ENCODE results near the gene TRIM41. TPM values are rescaled to one million over a fixed set of nuclear protein-coding genes. Genes with fewer than 3 reads are reported as not detected.
A peak's percentile ranks its signal among the peaks of the same experiment; 100 is the strongest.

Gene TRIM41
- total and polyA plus RNA-seq, 9 of the 15 experiments (the other 6 are each of a cell fraction or from before 2014, with no cell fraction given): 1.8 to 47.6 (median 20.9) TPM

GRCh38 chr5:181187500-181188213 is 35.4 kb upstream of the TRIM41 start (continued):
- TF ChIP-seq MIER1 (IDR thresholded peaks at IDR 0.05; ENCODE audit: low read depth) (peak; percentile 48; the same call in 1 of the 2 replicates), BRD4 (IDR thresholded peaks at IDR 0.05) (peak; percentile 95), CREB1 (IDR thresholded peaks at IDR 0.05) (peak; percentile 43; the same call in 1 of the 2 replicates), CREB1 (CRISPR knock-in tag; IDR thresholded peaks at IDR 0.05) (no peak), ZBTB7A (IDR thresholded peaks at IDR 0.05; ENCODE audit: borderline replicate concordance, control insufficient read depth, low read depth, low read length) (peak; percentile 74), ZBTB1 (CRISPR knock-in tag; IDR thresholded peaks at IDR 0.05; ENCODE audit: borderline replicate concordance, low read depth) (0 out of 2 replicates have a peak, but pooled peaks have one; percentile 29), MEF2D (tag; conservative IDR thresholded peaks at IDR 0.05; ENCODE audit: low read depth) (no peak), CHD1 (IDR thresholded peaks at IDR 0.05; ENCODE audit: low read length) (peak; percentile 53), RBFOX2 (IDR thresholded peaks at IDR 0.05; ENCODE audit: low read depth, low read length) (peak; percentile 65), MXI1 (IDR thresholded peaks at IDR 0.05; ENCODE audit: low read depth, low read length) (0 out of 2 replicates have a peak, but pooled peaks have one; percentile 36), NUFIP1 (IDR thresholded peaks at IDR 0.05; ENCODE audit: partially characterized antibody) (no peak), PHF21A (IDR thresholded peaks at IDR 0.05; ENCODE audit: borderline replicate concordance, low read depth) (peak; percentile 88), SP1 (CRISPR knock-in tag; IDR thresholded peaks at IDR 0.05) (peak; percentile 82), CREM (IDR thresholded peaks at IDR 0.05; ENCODE audit: low read depth) (peak; percentile 27), CBX5 (IDR thresholded peaks at IDR 0.05; ENCODE audit: borderline replicate concordance, low read depth) (no peak), ARID2 (IDR thresholded peaks at IDR 0.05) (no peak), MTA1 (IDR thresholded peaks at IDR 0.05; ENCODE audit: borderline replicate concordance) (peak; percentile 81), GTF2A2 (tag; IDR thresholded peaks at IDR 0.05) (0 out of 2 replicates have a peak, but pooled peaks have one; percentile 26), E2F3 (CRISPR knock-in tag; IDR thresholded peaks at IDR 0.05) (no peak), NRF1 (conservative IDR thresholded peaks at IDR 0.05 in 1 of 2, IDR thresholded peaks at IDR 0.05 in 1 of 2) (peak in 1 of 2 experiments; percentile 28; a peak in 2 of 4 replicates), TEAD4 (IDR thresholded peaks at IDR 0.05; ENCODE audit: low read length) (peak; percentile 81), TEAD4 (CRISPR knock-in tag; IDR thresholded peaks at IDR 0.05; ENCODE audit: borderline replicate concordance) (no peak), RBM39 (optimal IDR thresholded peaks at IDR 0.05; ENCODE audit: low read depth, low read length) (peak; percentile 71), BACH1 (tag; IDR thresholded peaks at IDR 0.05) (0 out of 2 replicates have a peak, but pooled peaks have one; percentile 13), ZNF589 (CRISPR knock-in tag; IDR thresholded peaks at IDR 0.05; ENCODE audit: low read depth) (0 out of 2 replicates have a peak, but pooled peaks have one; percentile 25)
- TF ChIP-seq, protein P1, sequence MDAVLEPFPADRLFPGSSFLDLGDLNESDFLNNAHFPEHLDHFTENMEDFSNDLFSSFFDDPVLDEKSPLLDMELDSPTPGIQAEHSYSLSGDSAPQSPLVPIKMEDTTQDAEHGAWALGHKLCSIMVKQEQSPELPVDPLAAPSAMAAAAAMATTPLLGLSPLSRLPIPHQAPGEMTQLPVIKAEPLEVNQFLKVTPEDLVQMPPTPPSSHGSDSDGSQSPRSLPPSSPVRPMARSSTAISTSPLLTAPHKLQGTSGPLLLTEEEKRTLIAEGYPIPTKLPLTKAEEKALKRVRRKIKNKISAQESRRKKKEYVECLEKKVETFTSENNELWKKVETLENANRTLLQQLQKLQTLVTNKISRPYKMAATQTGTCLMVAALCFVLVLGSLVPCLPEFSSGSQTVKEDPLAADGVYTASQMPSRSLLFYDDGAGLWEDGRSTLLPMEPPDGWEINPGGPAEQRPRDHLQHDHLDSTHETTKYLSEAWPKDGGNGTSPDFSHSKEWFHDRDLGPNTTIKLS (IDR thresholded peaks at IDR 0.05; ENCODE audit: borderline replicate concordance, low read depth): peak; percentile 67; the same call in 1 of the 2 replicates
- TF ChIP-seq, protein P2, sequence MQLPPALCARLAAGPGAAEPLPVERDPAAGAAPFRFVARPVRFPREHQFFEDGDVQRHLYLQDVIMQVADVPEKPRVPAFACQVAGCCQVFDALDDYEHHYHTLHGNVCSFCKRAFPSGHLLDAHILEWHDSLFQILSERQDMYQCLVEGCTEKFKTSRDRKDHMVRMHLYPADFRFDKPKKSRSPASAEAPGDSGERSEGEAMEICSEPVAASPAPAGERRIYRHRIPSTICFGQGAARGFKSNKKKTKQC (CRISPR knock-in tag; IDR thresholded peaks at IDR 0.05): peak; percentile 39
- TF ChIP-seq, protein P3, sequence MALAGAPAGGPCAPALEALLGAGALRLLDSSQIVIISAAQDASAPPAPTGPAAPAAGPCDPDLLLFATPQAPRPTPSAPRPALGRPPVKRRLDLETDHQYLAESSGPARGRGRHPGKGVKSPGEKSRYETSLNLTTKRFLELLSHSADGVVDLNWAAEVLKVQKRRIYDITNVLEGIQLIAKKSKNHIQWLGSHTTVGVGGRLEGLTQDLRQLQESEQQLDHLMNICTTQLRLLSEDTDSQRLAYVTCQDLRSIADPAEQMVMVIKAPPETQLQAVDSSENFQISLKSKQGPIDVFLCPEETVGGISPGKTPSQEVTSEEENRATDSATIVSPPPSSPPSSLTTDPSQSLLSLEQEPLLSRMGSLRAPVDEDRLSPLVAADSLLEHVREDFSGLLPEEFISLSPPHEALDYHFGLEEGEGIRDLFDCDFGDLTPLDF (CRISPR knock-in tag; IDR thresholded peaks at IDR 0.05): peak; percentile 79; the same call in 1 of the 2 replicates

Data from K562 (cell line).